BLaER1 (cell line): Measurements from ENCODE around the gene NSF.

ENCODE experiments used
- H3K27ac ChIP-seq: shearing (Covaris generic); formaldehyde crosslinking; 2 replicates; pipeline ENCODE4 v1.8.1; 2022
- H3K27me3 ChIP-seq: shearing (Covaris generic); formaldehyde crosslinking; 2 replicates; pipeline ENCODE4 v1.8.1; 2022
- H3K36me3 ChIP-seq: shearing (Covaris generic); formaldehyde crosslinking; 2 replicates; pipeline ENCODE4 v1.8.1; 2022
- H3K4me1 ChIP-seq: shearing (Covaris generic); formaldehyde crosslinking; 2 replicates; pipeline ENCODE4 v1.8.1; 2022
- H3K4me2 ChIP-seq: shearing (Covaris generic); formaldehyde crosslinking; 2 replicates; pipeline ENCODE4 v1.8.1; 2022
- H3K4me3 ChIP-seq: shearing (Covaris generic); formaldehyde crosslinking; 2 replicates; pipeline ENCODE4 v1.8.1; 2022
- H3K9ac ChIP-seq: shearing (Covaris generic); formaldehyde crosslinking; 2 replicates; pipeline ENCODE4 v1.8.1; 2022
- H3K9me3 ChIP-seq: shearing (Covaris generic); formaldehyde crosslinking; 2 replicates; pipeline ENCODE4 v1.8.1; 2022
- H4K20me1 ChIP-seq: shearing (Covaris generic); formaldehyde crosslinking; 2 replicates; pipeline ENCODE4 v1.8.1; 2022
- Cebpa-rat ChIP-seq: shearing (Covaris generic); IDR thresholded peaks from 2 replicates; pipeline ENCODE4 v1.8.1; 2022

Gene NSF

DNA sequence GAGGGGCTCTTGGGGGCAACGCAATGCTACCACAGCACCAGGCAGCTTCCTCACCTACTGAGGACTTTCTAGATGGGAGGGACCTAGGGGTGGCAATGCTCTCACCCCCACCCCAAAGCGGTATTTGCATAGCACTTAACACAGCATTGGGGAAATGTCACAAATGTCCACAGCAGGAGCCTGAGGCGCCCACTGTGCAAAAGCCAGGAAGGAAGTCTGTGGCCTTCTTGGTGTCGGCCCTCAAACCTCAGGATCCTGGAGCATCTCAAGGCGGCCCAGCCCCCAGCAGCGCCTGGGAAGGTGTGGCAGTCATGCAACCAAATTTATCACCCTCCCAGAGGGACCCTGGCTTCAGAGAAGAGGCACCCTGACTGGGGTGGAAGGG lies 182.7 kb downstream of the NSF start:
- Histone ChIP-seq H3K4me1 (peaks cover 56% of the 10 kb centered on the region), H4K20me1 (no peaks in the 10 kb centered on the region), H3K9me3 (no peaks in the 10 kb centered on the region), H3K4me3 (no peak overlapping the region), H3K27ac (no peak overlapping the region), H3K9ac (no peak overlapping the region), H3K36me3 (no peaks in the 10 kb centered on the region), H3K4me2 (peak overlapping the region; percentile 96), H3K27me3 (peaks cover 29% of the 10 kb centered on the region)
- TF ChIP-seq Cebpa-rat, result no peak

DNA sequence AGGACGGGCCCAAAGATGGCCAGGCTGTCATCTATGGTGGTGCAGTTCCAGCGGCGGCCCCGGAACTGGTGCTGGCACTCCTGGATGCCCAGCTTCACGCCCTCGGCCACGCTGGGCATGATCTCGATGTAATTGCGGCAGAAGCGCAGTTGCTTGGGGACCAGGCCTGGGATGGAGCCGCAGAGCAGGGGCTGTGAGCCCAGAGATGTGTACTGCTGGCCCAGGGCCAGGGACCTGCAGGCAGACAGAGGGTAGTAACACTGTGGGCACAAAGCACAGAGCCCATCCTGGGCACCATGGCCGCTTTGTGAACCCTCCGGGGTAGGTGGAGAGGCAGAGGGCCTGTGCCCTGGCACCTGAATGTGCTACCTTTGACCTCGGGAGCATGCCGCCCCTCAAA lies 183.2 kb downstream of the NSF start:
- Histone ChIP-seq H3K36me3 (no peaks in the 10 kb centered on the region), H3K4me1 (peaks cover 56% of the 10 kb centered on the region), H3K27ac (no peak overlapping the region), H3K9ac (no peak overlapping the region), H3K9me3 (no peaks in the 10 kb centered on the region), H3K4me2 (peak overlapping the region; percentile 28; the same call in 1 of the 2 replicates), H3K27me3 (peaks cover 29% of the 10 kb centered on the region), H3K4me3 (no peak overlapping the region), H4K20me1 (no peaks in the 10 kb centered on the region)
- no peak for TF ChIP-seq Cebpa-rat

DNA sequence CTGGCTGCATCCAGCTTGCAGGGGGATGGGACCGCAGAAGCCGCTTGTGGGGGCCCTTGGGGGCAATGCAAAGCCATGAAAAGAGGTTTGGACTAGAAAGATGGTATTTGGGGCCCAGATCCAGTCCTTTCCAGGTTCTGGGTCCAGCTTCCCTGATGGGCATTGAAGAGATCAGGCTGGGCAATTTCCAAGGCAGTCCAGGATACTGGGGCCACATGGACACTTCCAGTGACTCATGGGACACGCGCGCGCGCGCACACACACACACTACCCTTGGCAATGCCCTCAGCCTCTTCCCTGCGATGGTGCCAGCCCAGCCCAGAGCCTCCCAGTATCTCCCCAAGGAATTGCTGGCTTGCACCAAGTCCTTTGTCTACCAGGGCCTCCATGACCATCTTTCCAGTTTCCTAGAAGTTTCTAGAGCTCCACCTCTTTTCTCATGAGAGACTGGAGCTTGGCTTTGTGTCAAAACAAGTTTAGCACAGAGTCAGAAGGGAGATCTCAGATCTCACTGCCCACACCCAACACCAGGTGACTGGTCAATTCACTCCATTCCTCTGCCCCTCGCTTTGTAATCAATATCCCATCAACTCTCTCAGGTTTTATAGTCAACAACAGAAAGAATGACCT lies 183.8 kb downstream of the NSF start:
- peaks cover 29% of the 10 kb centered on the region for H3K27me3 ChIP-seq

DNA sequence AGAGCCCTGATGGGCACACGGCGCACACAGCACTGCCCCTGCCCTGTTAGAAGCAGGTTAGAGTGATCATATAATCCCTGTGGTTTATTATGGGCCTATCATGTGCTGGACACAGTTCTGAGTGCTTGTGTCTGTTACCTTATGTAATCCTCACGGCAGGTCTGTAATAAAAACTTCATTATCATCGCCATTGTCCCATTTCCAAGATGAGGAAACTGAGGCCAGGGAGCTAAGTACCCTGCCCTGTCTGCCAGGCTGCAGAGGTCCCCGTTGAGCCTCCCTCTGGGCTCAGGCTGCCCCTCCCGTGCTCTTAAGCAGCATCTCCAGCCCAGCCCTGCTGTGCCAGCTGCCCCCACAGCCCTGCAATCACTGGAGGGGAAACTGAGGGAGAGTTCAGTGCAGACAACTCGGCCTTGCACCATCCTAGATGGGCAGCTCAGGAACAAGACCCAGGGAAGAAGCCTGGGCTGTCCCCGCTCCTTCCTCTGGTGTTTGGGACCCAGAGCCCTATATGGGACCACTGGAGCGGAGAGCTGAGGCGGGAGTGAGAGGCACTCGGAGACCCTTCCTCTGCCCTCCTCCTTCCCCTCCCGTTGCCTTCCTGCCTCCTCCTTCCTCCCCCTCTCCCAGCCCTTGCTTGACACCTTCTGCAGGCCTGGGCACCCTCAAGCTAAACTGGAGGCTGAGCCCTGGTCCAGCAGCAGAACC lies 186.0 kb downstream of the NSF start:
- Histone ChIP-seq H3K36me3 (no peaks in the 10 kb centered on the region), H4K20me1 (no peaks in the 10 kb centered on the region), H3K4me3 (no peak overlapping the region), H3K4me1 (peaks cover 55% of the 10 kb centered on the region), H3K9me3 (no peaks in the 10 kb centered on the region), H3K27me3 (peaks cover 9% of the 10 kb centered on the region; the same call in 1 of the 2 replicates), H3K9ac (no peak overlapping the region), H3K27ac (no peak overlapping the region), H3K4me2 (peak overlapping the region; percentile 77)
- no peak for TF ChIP-seq Cebpa-rat

More for the DNA sequence above, 183.8 kb downstream of the NSF start:
- H4K20me1 ChIP-seq, result no peaks in the 10 kb centered on the region
- no peak overlapping the region for H3K4me3 ChIP-seq
- no peak overlapping the region for H3K27ac ChIP-seq
- H3K4me1 ChIP-seq, result peaks cover 59% of the 10 kb centered on the region
- H3K36me3 ChIP-seq, result no peaks in the 10 kb centered on the region
- no peak overlapping the region for H3K9ac ChIP-seq
- peak overlapping the region; percentile 28; the same call in 1 of the 2 replicates for H3K4me2 ChIP-seq
- TF ChIP-seq Cebpa-rat, result no peak
- H3K9me3 ChIP-seq, result no peaks in the 10 kb centered on the region

DNA sequence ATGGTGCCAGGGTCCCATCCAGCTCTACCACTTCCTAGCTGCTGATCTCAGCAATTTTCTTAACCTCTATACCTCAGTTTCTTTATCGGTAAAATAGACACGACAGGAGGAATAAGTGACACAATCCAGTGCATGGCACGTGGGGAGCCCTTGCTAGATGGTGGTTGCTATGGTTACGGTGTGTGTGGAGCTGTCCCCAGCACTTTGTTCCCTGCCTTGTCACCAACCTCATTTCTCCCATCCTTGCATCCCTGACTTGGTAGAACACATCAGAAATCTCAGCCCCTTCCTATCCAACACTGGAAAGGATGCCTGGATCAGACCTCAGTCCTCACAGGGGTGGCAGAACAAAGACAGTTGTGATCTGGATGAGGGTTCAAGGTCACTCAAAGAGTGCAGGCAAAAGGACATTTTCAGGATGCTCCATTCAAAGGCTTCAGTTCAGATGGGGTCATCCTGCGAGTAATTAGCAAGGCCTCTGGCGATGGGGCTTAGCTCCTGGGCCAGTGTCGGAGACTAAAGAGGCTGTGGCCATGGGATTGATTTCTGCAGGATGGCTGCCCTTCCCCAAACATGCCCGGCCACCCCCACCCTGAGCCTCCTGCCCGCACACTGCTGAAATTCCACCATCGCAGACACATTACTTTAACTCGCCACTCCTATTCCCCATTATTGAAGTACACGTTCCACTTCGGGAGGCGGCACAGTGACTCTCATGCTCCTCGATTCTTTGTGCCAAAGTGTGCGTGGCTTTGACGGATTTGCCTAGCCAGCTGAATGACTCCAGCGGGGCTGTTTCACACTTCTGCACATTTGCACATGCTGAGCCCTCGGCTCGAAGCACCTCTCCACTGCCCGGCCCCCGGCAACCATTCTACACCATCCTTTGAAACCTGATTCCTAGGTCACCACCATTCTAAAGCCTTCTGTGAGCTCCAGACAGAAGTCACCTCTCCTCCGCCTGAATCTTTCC lies 187.8 kb downstream of the NSF start:
- Histone ChIP-seq H3K9me3 (no peaks in the 10 kb centered on the region), H3K4me1 (peaks cover 42% of the 10 kb centered on the region), H3K4me2 (peak overlapping the region; percentile 77; the same call in 1 of the 2 replicates), H3K27me3 (no peaks in the 10 kb centered on the region), H3K4me3 (no peak overlapping the region), H4K20me1 (no peaks in the 10 kb centered on the region), H3K27ac (no peak overlapping the region), H3K9ac (no peak overlapping the region), H3K36me3 (no peaks in the 10 kb centered on the region)
- no peak for TF ChIP-seq Cebpa-rat

DNA sequence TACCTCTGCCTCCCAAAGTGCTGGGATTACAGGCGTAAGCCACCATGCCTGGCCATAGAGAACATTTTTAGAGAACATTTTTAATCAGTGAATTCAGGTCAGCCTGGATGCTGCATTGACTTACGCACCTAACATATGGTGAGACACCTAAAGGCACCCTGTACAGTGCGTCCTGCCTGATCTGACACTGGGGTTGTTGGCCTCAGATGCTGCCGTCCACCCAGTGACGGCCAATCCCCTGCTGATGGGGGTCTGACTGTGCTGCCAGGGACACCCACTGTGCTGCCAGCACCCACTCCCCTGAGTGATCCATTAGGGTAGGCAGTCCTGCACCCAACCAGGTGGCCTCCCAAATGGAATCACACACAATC lies 189.5 kb downstream of the NSF start:
- no peak overlapping the region for H3K9ac ChIP-seq
- no peak for TF ChIP-seq Cebpa-rat
- H3K27ac ChIP-seq, result no peak overlapping the region
- no peaks in the 10 kb centered on the region for H3K36me3 ChIP-seq
- H3K9me3 ChIP-seq, result no peaks in the 10 kb centered on the region
- peaks cover 30% of the 10 kb centered on the region for H3K4me1 ChIP-seq
- no peak overlapping the region for H3K4me3 ChIP-seq
- H4K20me1 ChIP-seq, result no peaks in the 10 kb centered on the region
- no peaks in the 10 kb centered on the region for H3K27me3 ChIP-seq
- no peak overlapping the region for H3K4me2 ChIP-seq

DNA sequence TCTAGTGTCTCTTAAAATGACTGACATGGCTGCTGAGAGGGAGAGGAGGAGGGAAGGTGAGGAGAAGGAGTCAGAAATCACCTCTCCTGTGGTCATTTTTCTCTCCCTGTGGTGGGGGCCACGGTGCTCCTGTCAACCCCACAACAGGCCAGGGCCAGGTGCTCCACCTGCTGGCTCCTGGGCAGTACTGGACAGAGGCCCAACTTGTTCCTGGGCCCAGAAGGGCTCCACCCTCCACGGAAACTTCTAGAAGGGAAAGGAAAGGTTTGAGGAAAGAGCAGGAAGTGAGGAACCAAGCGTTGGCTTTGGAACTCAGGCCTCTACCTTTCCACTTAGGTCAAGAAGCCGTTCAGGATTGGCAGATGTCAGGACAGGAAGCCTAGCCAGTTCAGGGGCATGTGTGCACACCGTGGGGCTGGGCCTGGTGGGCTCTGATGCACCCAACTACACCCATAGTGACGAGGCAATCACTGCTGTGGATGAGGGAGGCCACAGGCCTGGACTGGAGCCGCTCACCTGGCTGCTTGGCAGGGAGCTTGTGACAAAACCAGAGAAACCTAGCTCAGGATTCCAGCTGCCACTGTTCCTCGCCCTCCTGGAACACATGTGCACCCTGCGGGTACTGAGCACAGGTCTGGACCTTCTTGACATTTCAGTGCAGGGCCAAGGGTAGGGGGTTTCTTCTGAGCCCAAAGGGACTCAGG lies 191.9 kb downstream of the NSF start:
- H3K9me3 ChIP-seq, result no peaks in the 10 kb centered on the region
- peaks cover 15% of the 10 kb centered on the region for H3K4me1 ChIP-seq
- H3K4me2 ChIP-seq, result no peak overlapping the region
- H4K20me1 ChIP-seq, result no peaks in the 10 kb centered on the region
- H3K27ac ChIP-seq, result no peak overlapping the region
- no peaks in the 10 kb centered on the region for H3K27me3 ChIP-seq
- no peak overlapping the region for H3K9ac ChIP-seq
- TF ChIP-seq Cebpa-rat, result no peak
- no peaks in the 10 kb centered on the region for H3K36me3 ChIP-seq
- no peak overlapping the region for H3K4me3 ChIP-seq

DNA sequence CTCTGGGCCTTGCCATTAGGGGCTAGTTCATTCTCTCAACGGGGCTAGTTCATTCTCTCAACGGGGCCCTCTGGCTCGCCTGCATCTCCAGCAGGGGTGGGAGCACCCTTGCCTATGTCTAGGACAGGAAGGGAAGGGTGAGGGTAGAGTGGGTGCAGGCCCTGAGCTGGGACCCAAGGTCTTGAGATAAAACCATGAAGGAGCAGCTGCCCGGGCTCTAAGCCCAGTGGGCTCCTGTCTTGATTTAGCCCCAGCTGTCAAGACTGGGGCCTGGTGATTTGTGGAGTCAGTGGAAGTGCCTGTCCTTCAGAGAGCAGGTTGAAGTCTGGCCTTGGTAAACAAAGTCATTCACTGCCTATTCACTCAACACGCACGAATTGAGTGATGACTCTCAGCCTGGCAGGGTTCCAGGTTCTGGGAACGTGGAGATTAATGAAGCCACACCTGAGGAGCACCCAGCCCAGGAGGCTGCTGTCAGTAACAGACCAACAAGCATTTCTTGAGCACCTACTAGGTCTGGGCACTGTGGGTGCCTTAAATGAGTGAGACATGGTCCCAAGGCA lies 192.6 kb downstream of the NSF start:
- Histone ChIP-seq H3K9ac (no peak overlapping the region), H3K27ac (no peak overlapping the region), H3K9me3 (no peaks in the 10 kb centered on the region), H4K20me1 (no peaks in the 10 kb centered on the region), H3K27me3 (no peaks in the 10 kb centered on the region), H3K4me2 (no peak overlapping the region), H3K36me3 (no peaks in the 10 kb centered on the region), H3K4me1 (peaks cover 11% of the 10 kb centered on the region; the same call in 1 of the 2 replicates), H3K4me3 (no peak overlapping the region)
- TF ChIP-seq Cebpa-rat, result no peak

DNA sequence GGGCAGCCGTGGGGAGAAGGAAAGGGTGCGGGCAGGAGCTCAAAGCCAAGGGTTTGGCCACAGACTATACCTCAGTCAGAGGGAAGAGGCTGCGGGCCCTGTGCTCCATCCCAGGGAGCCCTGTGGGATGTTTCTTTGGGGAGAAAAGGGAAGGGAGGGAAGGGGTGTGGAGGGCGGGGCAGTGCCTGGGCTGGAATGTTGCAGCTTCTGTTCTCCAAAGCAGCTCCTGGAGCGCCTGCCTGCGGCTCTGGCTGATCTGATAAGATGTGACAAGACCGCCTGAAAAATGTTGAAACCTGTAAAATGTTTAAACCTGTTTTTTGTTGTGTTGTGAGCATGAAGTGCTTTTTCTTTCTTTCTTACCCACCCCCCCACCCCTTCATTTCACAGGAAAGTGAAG lies 195.2 kb downstream of the NSF start:
- no peaks in the 10 kb centered on the region for H4K20me1 ChIP-seq
- no peak overlapping the region for H3K4me2 ChIP-seq
- peaks cover 9% of the 10 kb centered on the region for H3K4me1 ChIP-seq
- H3K4me3 ChIP-seq, result no peak overlapping the region
- no peak for TF ChIP-seq Cebpa-rat
- H3K9me3 ChIP-seq, result no peaks in the 10 kb centered on the region
- H3K9ac ChIP-seq, result no peak overlapping the region
- no peaks in the 10 kb centered on the region for H3K36me3 ChIP-seq
- no peak overlapping the region for H3K27ac ChIP-seq
- H3K27me3 ChIP-seq, result no peaks in the 10 kb centered on the region
